AG04450 (cell line): Measurements from ENCODE around the gene ZNF536. TPM values are rescaled to one million over a fixed set of nuclear protein-coding genes. Genes with fewer than 3 reads are reported as not detected.
"Not testable (repeated sequence)": the region's sequence is repeated elsewhere in the genome, so short reads cannot be mapped to it uniquely, and the experiment has no call there.

Source experiments
- CTCF ChIA-PET: fragments of 300-600, 350-600 bp; formaldehyde crosslinking; extraction: SDS; loops from one replicate; lab custom pipeline; 2022; ENCODE audit warnings: antibody characterized with exemption, inconsistent platforms; lab: Charles Lee
- POLR2A ChIA-PET: fragments of 350-600 bp; formaldehyde crosslinking; extraction: SDS; loops from one replicate; lab custom pipeline; 2021; ENCODE audit warnings: antibody characterized with exemption, inconsistent platforms; lab: Yijun Ruan, JAX
- DNase-seq: peaks from one replicate; pipeline ENCODE4 v3.0.0-alpha.2; 2011; ENCODE audit warnings: low read depth, low spot score
- H3K27ac ChIP-seq: one replicate; pipeline ENCODE4 v1.5.1; 2012; ENCODE audit warnings: low read depth, low read length, control low read depth
- H3K27me3 ChIP-seq: one replicate; pipeline ENCODE4 v1.6.0; 2012; ENCODE audit warnings: low read length; ENCODE audit not compliant: control insufficient read depth, insufficient read depth
- H3K4me3 ChIP-seq: 2 replicates; pipeline ENCODE4 v1.5.1; 2011; ENCODE audit warnings: mild to moderate bottlenecking, low read depth, low read length, control low read depth
- H3K9me3 ChIP-seq: 2 replicates; pipeline ENCODE4 v1.5.1; 2012; ENCODE audit warnings: low read length; ENCODE audit not compliant: control insufficient read depth, insufficient read depth
- polyA plus RNA-seq: library from polyadenylated mRNA; depleted of rRNA; stranded (reverse); fragments of >200 nt; gene quantifications from 2 replicates; pipeline ENCODE4 v1.2.3, GENCODE V29; 2011
- TF ChIP-seq, protein P1 (sequence below): IDR thresholded peaks from 2 replicates; pipeline ENCODE4 v1.5.1; 2011; ENCODE audit warnings: low read depth, low read length, control low read depth, inconsistent platforms

ZNF536 gene
- polyA plus RNA-seq, 1 experiment: not detected

DNA sequence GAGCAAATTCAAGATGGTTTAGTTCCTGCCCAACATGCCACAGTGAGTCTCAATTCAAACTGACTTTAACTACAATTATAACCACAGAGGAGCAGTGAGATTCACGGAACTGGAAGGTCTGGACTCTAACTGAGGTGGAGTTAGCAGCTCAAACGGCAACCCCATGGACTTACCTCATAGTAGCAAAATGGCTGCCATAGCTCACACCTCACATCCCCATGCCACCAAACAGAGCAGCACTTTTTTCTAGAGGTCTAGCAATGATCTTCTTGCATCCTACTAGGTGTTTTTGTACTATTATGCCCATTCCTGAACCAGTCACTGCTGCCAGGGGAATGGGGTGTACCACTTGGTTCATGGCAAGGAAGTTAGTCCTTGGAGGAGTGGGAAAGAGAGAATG, 87.7 kb downstream of the ZNF536 start:
- no peak overlapping the region for H3K27ac ChIP-seq
- H3K9me3 ChIP-seq: peaks cover 77% of the 10 kb centered on the region
- no peak overlapping the region for H3K4me3 ChIP-seq
- POLR2A ChIA-PET: no interaction called here
- H3K27me3 ChIP-seq: no peaks in the 10 kb centered on the region
- no peak for DNase-seq
- TF ChIP-seq, protein P1, sequence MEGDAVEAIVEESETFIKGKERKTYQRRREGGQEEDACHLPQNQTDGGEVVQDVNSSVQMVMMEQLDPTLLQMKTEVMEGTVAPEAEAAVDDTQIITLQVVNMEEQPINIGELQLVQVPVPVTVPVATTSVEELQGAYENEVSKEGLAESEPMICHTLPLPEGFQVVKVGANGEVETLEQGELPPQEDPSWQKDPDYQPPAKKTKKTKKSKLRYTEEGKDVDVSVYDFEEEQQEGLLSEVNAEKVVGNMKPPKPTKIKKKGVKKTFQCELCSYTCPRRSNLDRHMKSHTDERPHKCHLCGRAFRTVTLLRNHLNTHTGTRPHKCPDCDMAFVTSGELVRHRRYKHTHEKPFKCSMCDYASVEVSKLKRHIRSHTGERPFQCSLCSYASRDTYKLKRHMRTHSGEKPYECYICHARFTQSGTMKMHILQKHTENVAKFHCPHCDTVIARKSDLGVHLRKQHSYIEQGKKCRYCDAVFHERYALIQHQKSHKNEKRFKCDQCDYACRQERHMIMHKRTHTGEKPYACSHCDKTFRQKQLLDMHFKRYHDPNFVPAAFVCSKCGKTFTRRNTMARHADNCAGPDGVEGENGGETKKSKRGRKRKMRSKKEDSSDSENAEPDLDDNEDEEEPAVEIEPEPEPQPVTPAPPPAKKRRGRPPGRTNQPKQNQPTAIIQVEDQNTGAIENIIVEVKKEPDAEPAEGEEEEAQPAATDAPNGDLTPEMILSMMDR: no peak
- CTCF ChIA-PET: no interaction called here

- Histone ChIP-seq H3K9me3 (peaks cover 76% of the 10 kb centered on the region), H3K27me3 (no peaks in the 10 kb centered on the region), H3K27ac (no peak overlapping the region), H3K4me3 (no peak overlapping the region)
- TF ChIP-seq, protein P1: no peak
- POLR2A ChIA-PET: no interaction called here
- CTCF ChIA-PET: no interaction called here
- DNase-seq: no peak
Observed at GRCh38 chr19:30464162-30464561, 92.0 kb downstream of the ZNF536 start.

DNA sequence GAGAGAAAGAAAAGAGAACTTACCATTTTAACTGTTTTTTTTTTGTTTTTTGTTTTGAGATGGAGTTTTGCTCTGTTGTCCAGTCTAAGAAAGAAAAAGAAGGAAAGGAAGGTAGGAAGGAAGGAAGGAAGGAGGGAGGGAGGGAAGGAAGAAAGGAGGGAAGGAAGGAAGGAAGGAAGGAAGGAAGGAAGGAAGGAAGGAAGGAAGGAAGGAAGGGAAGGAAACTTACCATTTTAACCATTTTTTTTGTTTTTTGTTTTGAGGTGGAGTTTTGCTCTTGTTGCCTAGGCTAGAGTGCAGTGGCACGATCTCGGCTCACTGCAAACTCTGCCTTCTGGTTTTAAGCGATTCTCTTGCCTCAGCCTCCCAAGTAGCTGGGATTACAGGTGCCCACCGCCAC, 94.4 kb downstream of the ZNF536 start:
- H3K27me3 ChIP-seq, CTCF ChIA-PET, DNase-seq, H3K27ac ChIP-seq, H3K4me3 ChIP-seq, POLR2A ChIA-PET: not testable (repeated sequence)
- H3K9me3 ChIP-seq: peaks cover 70% of the 10 kb centered on the region

- ChIA-PET POLR2A (no interaction called here), CTCF (no interaction called here)
- Histone ChIP-seq H3K9me3 (peaks cover 64% of the 10 kb centered on the region), H3K4me3 (no peak overlapping the region), H3K27ac (no peak overlapping the region), H3K27me3 (no peaks in the 10 kb centered on the region)
- TF ChIP-seq, protein P1: no peak
- no peak for DNase-seq
Observed at GRCh38 chr19:30467239-30467638, 95.1 kb downstream of the ZNF536 start.

DNA sequence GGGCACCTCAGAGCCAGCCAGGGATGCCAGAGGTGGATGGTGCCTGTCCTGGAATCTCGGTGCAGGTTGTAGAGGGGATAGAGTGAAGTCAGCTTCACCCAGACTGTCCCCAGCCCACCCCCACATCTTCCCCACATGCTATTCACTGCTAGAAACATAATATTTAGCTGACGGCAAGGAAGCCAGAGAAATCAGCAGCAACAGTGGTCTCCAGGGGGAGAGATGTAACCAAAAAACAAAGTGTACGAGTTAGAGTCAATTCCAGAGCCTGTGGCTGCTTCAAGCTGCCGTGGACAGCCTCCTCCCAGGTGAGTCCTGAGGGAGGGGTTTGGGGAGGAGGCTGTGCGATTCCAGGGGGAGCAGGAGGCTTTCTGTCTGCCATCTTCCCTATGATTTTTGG, 97.6 kb downstream of the ZNF536 start:
- Histone ChIP-seq H3K9me3 (peaks cover 65% of the 10 kb centered on the region), H3K27me3 (no peaks in the 10 kb centered on the region), H3K27ac (no peak overlapping the region), H3K4me3 (no peak overlapping the region)
- TF ChIP-seq, protein P1: no peak
- ChIA-PET CTCF (interaction anchor here (0.7 kb wide), 1 partner anchor 1415 kb away, joined by 4 read pairs; no protein-coding TSS in a partner anchor), POLR2A (no interaction called here)
- no peak for DNase-seq

- no peak for DNase-seq
- Histone ChIP-seq H3K4me3 (no peak overlapping the region), H3K9me3 (peaks cover 69% of the 10 kb centered on the region), H3K27ac (no peak overlapping the region), H3K27me3 (no peaks in the 10 kb centered on the region)
- TF ChIP-seq, protein P1: no peak
- POLR2A ChIA-PET: no interaction called here
- CTCF ChIA-PET: no interaction called here
Observed at GRCh38 chr19:30471441-30471840, 99.3 kb downstream of the ZNF536 start.
